Smooth muscle cell (in vitro differentiated cells): ENCODE results near the gene OST4. TPM values are rescaled to one million over a fixed set of nuclear protein-coding genes. Genes with fewer than 3 reads are reported as not detected.

Experiments used
- DNase-seq: peaks from one replicate; lab custom pipeline; 2025; ENCODE audit not compliant: unreplicated experiment; lab: John Stamatoyannopoulos, UW
- H2AFZ ChIP-seq: fragments of 200-600 bp; sonication (generic); 2 replicates; pipeline ENCODE4 v1.6.0; 2016; ENCODE audit warnings: antibody characterized with exemption, low read depth, mild to moderate bottlenecking
- H3F3A ChIP-seq: fragments of 200-600 bp; sonication (generic); 2 replicates; pipeline ENCODE4 v1.6.0; 2017; ENCODE audit warnings: antibody characterized with exemption, low read depth
- H3K27ac ChIP-seq: fragments of 200-600 bp; sonication (generic); 2 replicates; pipeline ENCODE4 v1.5.1; 2016; ENCODE audit warnings: low read depth, mild to moderate bottlenecking
- H3K27me3 ChIP-seq: fragments of 200-600 bp; sonication (generic); 2 replicates; pipeline ENCODE4 v1.6.1; 2016; ENCODE audit warnings: low read depth, mild to moderate bottlenecking
- H3K36me3 ChIP-seq: fragments of 200-600 bp; sonication (generic); 2 replicates; pipeline ENCODE4 v1.5.1; 2016; ENCODE audit warnings: low read depth
- H3K4me1 ChIP-seq: fragments of 200-600 bp; sonication (generic); 2 replicates; pipeline ENCODE4 v1.5.1; 2016; ENCODE audit warnings: low read depth
- H3K4me2 ChIP-seq: fragments of 200-600 bp; sonication (generic); 2 replicates; pipeline ENCODE4 v1.6.0; 2016; ENCODE audit warnings: mild to moderate bottlenecking
- H3K4me3 ChIP-seq: fragments of 200-600 bp; sonication (generic); 2 replicates; pipeline ENCODE4 v1.5.1; 2016; ENCODE audit warnings: mild to moderate bottlenecking
- H3K79me2 ChIP-seq: fragments of 200-600 bp; sonication (generic); 2 replicates; pipeline ENCODE4 v1.6.0; 2016; ENCODE audit warnings: low read depth, mild to moderate bottlenecking
- H3K9ac ChIP-seq: fragments of 200-600 bp; sonication (generic); 2 replicates; pipeline ENCODE4 v1.6.0; 2016; ENCODE audit warnings: low read depth
- H3K9me3 ChIP-seq: fragments of 200-600 bp; sonication (generic); replicated peaks from 2 replicates; pipeline ENCODE4 v1.5.1; 2016; ENCODE audit warnings: low read depth
- H4K20me1 ChIP-seq: fragments of 200-600 bp; sonication (generic); 2 replicates; pipeline ENCODE4 v1.6.0; 2016; ENCODE audit warnings: low read depth
- WGBS: methylation state at CpG from one replicate; pipeline ENCODE4 v1.1.7; 2016; ENCODE audit warnings: low lambda C conversion rate; 5-methylcytosine and 5-hydroxymethylcytosine counted together
- polyA plus RNA-seq: library from polyadenylated mRNA; unstranded; fragments of >200 nt; fragmentation: Nextera tagmentation; extraction: Ambion mirVana; gene quantifications from 2 replicates; pipeline ENCODE4 v1.2.1, GENCODE V29; 2016
- total RNA-seq: library from RNA; depleted of rRNA; stranded (reverse); fragments of >200 nt; gene quantifications from 2 replicates; pipeline ENCODE4 v1.2.3, GENCODE V29; 2014
- TF ChIP-seq, protein P1 (sequence below): fragments of 200-600 bp; sonication (generic); IDR thresholded peaks from 2 replicates; pipeline ENCODE4 v1.5.1; 2017; ENCODE audit warnings: borderline replicate concordance, mild to moderate bottlenecking, antibody characterized with exemption; ENCODE audit not compliant: insufficient read depth, poor library complexity, severe bottlenecking

OST4 gene
- total and polyA plus RNA-seq, 2 experiments from 2014 or later = 848 to 1,292 TPM

GRCh38 chr2:27041752-27042151 lies 29.7 kb downstream of the OST4 start:
- TF ChIP-seq, protein P1, sequence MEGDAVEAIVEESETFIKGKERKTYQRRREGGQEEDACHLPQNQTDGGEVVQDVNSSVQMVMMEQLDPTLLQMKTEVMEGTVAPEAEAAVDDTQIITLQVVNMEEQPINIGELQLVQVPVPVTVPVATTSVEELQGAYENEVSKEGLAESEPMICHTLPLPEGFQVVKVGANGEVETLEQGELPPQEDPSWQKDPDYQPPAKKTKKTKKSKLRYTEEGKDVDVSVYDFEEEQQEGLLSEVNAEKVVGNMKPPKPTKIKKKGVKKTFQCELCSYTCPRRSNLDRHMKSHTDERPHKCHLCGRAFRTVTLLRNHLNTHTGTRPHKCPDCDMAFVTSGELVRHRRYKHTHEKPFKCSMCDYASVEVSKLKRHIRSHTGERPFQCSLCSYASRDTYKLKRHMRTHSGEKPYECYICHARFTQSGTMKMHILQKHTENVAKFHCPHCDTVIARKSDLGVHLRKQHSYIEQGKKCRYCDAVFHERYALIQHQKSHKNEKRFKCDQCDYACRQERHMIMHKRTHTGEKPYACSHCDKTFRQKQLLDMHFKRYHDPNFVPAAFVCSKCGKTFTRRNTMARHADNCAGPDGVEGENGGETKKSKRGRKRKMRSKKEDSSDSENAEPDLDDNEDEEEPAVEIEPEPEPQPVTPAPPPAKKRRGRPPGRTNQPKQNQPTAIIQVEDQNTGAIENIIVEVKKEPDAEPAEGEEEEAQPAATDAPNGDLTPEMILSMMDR = no peak
- Histone ChIP-seq H3K79me2 (no peaks in the 10 kb centered on the region), H3K9me3 (no peaks in the 10 kb centered on the region), H4K20me1 (peaks cover 47% of the 10 kb centered on the region), H3K9ac (no peak overlapping the region), H3K27me3 (no peaks in the 10 kb centered on the region), H3K36me3 (peaks cover 3% of the 10 kb centered on the region), H3K4me3 (no peak overlapping the region), H3F3A (peaks cover 32% of the 10 kb centered on the region), H3K4me2 (no peak overlapping the region), H3K4me1 (no peaks in the 10 kb centered on the region), H3K27ac (peak overlapping the region; percentile 77), H2AFZ (no peak overlapping the region)
- no peak for DNase-seq
- WGBS = 51% methylated on average over 5 of the region's 5 CpGs

DNA sequence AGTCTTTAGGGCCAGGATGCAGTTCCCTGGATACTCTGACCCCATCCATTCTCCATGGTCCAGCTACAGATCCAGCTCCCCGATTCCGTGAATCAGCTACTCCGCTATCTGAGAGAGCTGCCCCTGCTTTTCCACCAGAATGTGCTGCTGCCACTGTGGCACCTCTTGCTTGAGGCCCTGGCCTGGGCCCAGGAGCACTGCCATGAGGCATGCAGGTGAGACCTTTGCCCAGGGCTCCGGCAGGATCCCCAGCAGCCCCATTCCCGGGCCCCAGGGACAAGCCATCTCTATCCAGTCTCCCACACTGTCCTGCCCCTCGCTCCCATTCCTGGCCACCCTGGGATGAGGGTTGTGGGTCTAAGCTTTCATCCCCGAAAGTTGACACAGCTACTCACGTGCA lies 31.2 kb downstream of the OST4 start:
- H3K27ac ChIP-seq = no peak overlapping the region
- TF ChIP-seq, protein P1 = no peak
- H2AFZ ChIP-seq = no peak overlapping the region
- H3K4me3 ChIP-seq = no peak overlapping the region
- H3F3A ChIP-seq = peaks cover 37% of the 10 kb centered on the region
- H3K4me1 ChIP-seq = no peaks in the 10 kb centered on the region
- H3K9me3 ChIP-seq = no peaks in the 10 kb centered on the region
- H3K9ac ChIP-seq = no peak overlapping the region
- peaks cover 10% of the 10 kb centered on the region for H3K79me2 ChIP-seq
- DNase-seq = no peak
- H3K4me2 ChIP-seq = no peak overlapping the region
- no peaks in the 10 kb centered on the region for H3K27me3 ChIP-seq
- peaks cover 61% of the 10 kb centered on the region for H4K20me1 ChIP-seq
- peaks cover 6% of the 10 kb centered on the region for H3K36me3 ChIP-seq
- WGBS = 98% methylated on average over 8 of the region's 8 CpGs

GRCh38 chr2:27039871-27040270 lies 31.6 kb downstream of the OST4 start:
- H3K36me3 ChIP-seq = peaks cover 8% of the 10 kb centered on the region
- H3K79me2 ChIP-seq = peaks cover 14% of the 10 kb centered on the region
- no peak overlapping the region for H3K9ac ChIP-seq
- WGBS = 96% methylated on average over 7 of the region's 7 CpGs
- H3K4me2 ChIP-seq = no peak overlapping the region
- no peaks in the 10 kb centered on the region for H3K9me3 ChIP-seq
- H3K27me3 ChIP-seq = no peaks in the 10 kb centered on the region
- no peak for DNase-seq
- no peak overlapping the region for H2AFZ ChIP-seq
- H3F3A ChIP-seq = peaks cover 37% of the 10 kb centered on the region
- no peak overlapping the region for H3K4me3 ChIP-seq
- H3K4me1 ChIP-seq = no peaks in the 10 kb centered on the region
- H4K20me1 ChIP-seq = peaks cover 65% of the 10 kb centered on the region
- no peak overlapping the region for H3K27ac ChIP-seq
- TF ChIP-seq, protein P1 = no peak

GRCh38 chr2:27039426-27039825 lies 32.0 kb downstream of the OST4 start:
- Histone ChIP-seq H3K27ac (no peak overlapping the region), H3K4me2 (no peak overlapping the region), H3F3A (peaks cover 37% of the 10 kb centered on the region), H3K9ac (no peak overlapping the region), H2AFZ (no peak overlapping the region), H3K79me2 (peaks cover 19% of the 10 kb centered on the region), H3K4me1 (no peaks in the 10 kb centered on the region), H4K20me1 (peaks cover 69% of the 10 kb centered on the region), H3K9me3 (no peaks in the 10 kb centered on the region), H3K27me3 (no peaks in the 10 kb centered on the region), H3K4me3 (no peak overlapping the region), H3K36me3 (peaks cover 8% of the 10 kb centered on the region)
- TF ChIP-seq, protein P1 = no peak
- DNase-seq = no peak
- WGBS = 91% methylated on average over 6 of the region's 6 CpGs
